ENCODE results near the gene ARHGDIB.

- TF ChIP-seq RCOR1 (IDR thresholded peaks at IDR 0.05; ENCODE audit: insufficient replicate concordance, low read length): no peak
- no peak for TF ChIP-seq CTCF (conservative IDR thresholded peaks at IDR 0.05; ENCODE audit: low read depth, low read length)
- TF ChIP-seq POLR2A (IDR thresholded peaks at IDR 0.05; ENCODE audit: low read depth, low read length): no peak
- TF ChIP-seq NFE2L2 (IDR thresholded peaks at IDR 0.05; ENCODE audit: low read depth, low read length): no peak
- no peak for TF ChIP-seq USF2 (IDR thresholded peaks at IDR 0.05; ENCODE audit: low read depth, low read length)
- TF ChIP-seq CHD1 (IDR thresholded peaks at IDR 0.05; ENCODE audit: low read depth, low read length): no peak
- TF ChIP-seq SMC3 (IDR thresholded peaks at IDR 0.05; ENCODE audit: low read depth, low read length): no peak
- no peak for TF ChIP-seq FOS (IDR thresholded peaks at IDR 0.05; ENCODE audit: low read depth, low read length)
Observed at GRCh38 chr12:14957551-14958168, 3.7 kb downstream of the ARHGDIB start.
